Transverse colon (tissue), 4 donors: Measurements from ENCODE around the gene KY. TPM values are rescaled to one million over a fixed set of nuclear protein-coding genes. Genes with fewer than 3 reads are reported as not detected.

Source experiments
- DNase-seq: peaks from one replicate; pipeline ENCODE4 v3.0.0-alpha.2; 2019
- H3K27ac ChIP-seq, 4 donors: fragments of 200-600 bp; sonication (generic); 2 replicates each; pipeline ENCODE4 v1.5.1; 2016 to 2018; ENCODE audit warnings: inconsistent platforms in 4 of 4
- H3K27me3 ChIP-seq: fragments of 200-600 bp; sonication (generic); 2 replicates; pipeline ENCODE4 v1.5.1; 2017; ENCODE audit warnings: inconsistent platforms
- H3K36me3 ChIP-seq, 4 donors: fragments of 200-600 bp; sonication (generic); 2 replicates each; pipeline ENCODE4 v1.5.1; 2017 to 2019; ENCODE audit warnings: inconsistent platforms in 4 of 4
- H3K4me1 ChIP-seq, 4 donors: fragments of 200-600 bp; sonication (generic); 2 replicates each; pipeline ENCODE4 v1.5.1; 2017 to 2020; ENCODE audit warnings: inconsistent platforms in 4 of 4
- H3K4me3 ChIP-seq, 4 donors: fragments of 200-600 bp; sonication (generic); 1 replicate in 1 of 4; 2 replicates in 3 of 4; pipeline versions ENCODE4 v1.5.1 to v1.6.1; 2017 to 2019; ENCODE audit warnings: inconsistent platforms in 4 of 4
- H3K9me3 ChIP-seq, 2 donors: fragments of 200-600 bp; sonication (generic); 2 replicates each; pipeline ENCODE4 v1.5.1; 2017 to 2019; ENCODE audit warnings: inconsistent platforms in 2 of 2
- CTCF ChIP-seq, 5 experiments: fragments of 200-600 bp in 3 of 5; fragments of 450-650 bp in 2 of 5; sonication (generic) in 3 of 5; IDR thresholded peaks; 1 replicate in 2 of 5; 2 replicates in 3 of 5; pipeline ENCODE4 v1.5.1; 2016 to 2017; ENCODE audit warnings: antibody characterized with exemption in 5 of 5, inconsistent platforms in 3 of 5, mild to moderate bottlenecking in 2 of 5, moderate library complexity in 1 of 5
- EP300 ChIP-seq: sonication (generic); formaldehyde crosslinking; IDR thresholded peaks from one replicate; pipeline ENCODE4 v1.6.1; 2017; ENCODE audit warnings: antibody characterized with exemption, low read depth
- POLR2A ChIP-seq: fragments of 450-650 bp; IDR thresholded peaks from one replicate; pipeline ENCODE4 v1.6.1; 2016; ENCODE audit warnings: antibody characterized with exemption, mild to moderate bottlenecking, moderate library complexity
- POLR2AphosphoS5 ChIP-seq, 3 donors: sonication (generic); formaldehyde crosslinking; IDR thresholded peaks; one replicate each; pipeline ENCODE4 v1.6.1; 2016; ENCODE audit warnings: antibody characterized with exemption in 3 of 3
- WGBS, 2 donors: methylation state at CpG; one replicate each; pipeline ENCODE4 v1.1.5; 2018; ENCODE audit warnings: low coverage in 1 of 2; 5-methylcytosine and 5-hydroxymethylcytosine counted together
- in situ Hi-C, 4 donors: fragments of 200-750 bp; cut with MboI; loops; one replicate each; pipeline versions ENCODE4 v1.15.0 to v1.15.1; 2017; ENCODE audit warnings: low sequenced_read_pairs in 3 of 4, low pct_ligation_motif_present in 1 of 4, low pct_unique_long_range_greater_than_20kb in 1 of 4
- intact Hi-C: fragments of 100-400 bp; cut with DNase I; formaldehyde crosslinking; loops from one replicate; pipeline ENCODE4 v1.15.1; 2023; ENCODE audit warnings: low total_unique reads
- total RNA-seq, 4 donors: library from RNA; depleted of rRNA; stranded (reverse); fragments of >200 nt; gene quantifications; one replicate each; pipeline ENCODE4 v1.1.0, GENCODE V29; 2016

KY gene
- total RNA-seq, 4 donors from 2014 or later, result 0.41 TPM; not detected in 3

- H3K27ac ChIP-seq, result no peak overlapping the region
- no peak for DNase-seq
- TF ChIP-seq CTCF (IDR thresholded peaks at IDR 0.05) (no peak), EP300 (no peak), POLR2AphosphoS5 (IDR thresholded peaks at IDR 0.05) (no peak), POLR2A (no peak)
- 72% methylated on average over 2 of the region's 2 CpGs; no CpG with 5 or more reads in 1 of the 2 donors for WGBS, 2 donors
- no peak overlapping the region for H3K4me3 ChIP-seq
- intact Hi-C loops (no loop called here), in situ Hi-C loops (loop anchor here in 1 of 4 donors (25.0 kb wide), 1 partner anchor 1276 kb away; no protein-coding TSS in a partner anchor)
- H3K4me1 ChIP-seq, result no peaks in the 10 kb centered on the region
- no peaks in the 10 kb centered on the region for H3K9me3 ChIP-seq
- H3K27me3 ChIP-seq, result no peaks in the 10 kb centered on the region
- no peaks in the 10 kb centered on the region for H3K36me3 ChIP-seq
These were observed 39.3 kb downstream of the KY start for GRCh38 chr3:134611516-134611915.

GRCh38 chr3:134610432-134611385, 40.1 kb downstream of the KY start:
- Histone ChIP-seq H3K9me3 (no peaks in the 10 kb centered on the region), H3K4me3 (no peak overlapping the region), H3K36me3 (no peaks in the 10 kb centered on the region), H3K27ac (no peak overlapping the region), H3K4me1 (no peaks in the 10 kb centered on the region), H3K27me3 (no peaks in the 10 kb centered on the region)
- no peak for TF ChIP-seq POLR2A
- TF ChIP-seq EP300, result no peak
- TF ChIP-seq POLR2AphosphoS5 (IDR thresholded peaks at IDR 0.05), result no peak
- TF ChIP-seq CTCF (IDR thresholded peaks at IDR 0.05), result no peak
- in situ Hi-C loops, result loop anchor here in 1 of 4 donors (25.0 kb wide), 1 partner anchor 1277 kb away; no protein-coding TSS in a partner anchor
- DNase-seq, result no peak
- intact Hi-C loops, result no loop called here
- 74% methylated on average over 10 of the region's 11 CpGs; no CpG with 5 or more reads in 1 of the 2 donors for WGBS, 2 donors

- Histone ChIP-seq H3K9me3 (no peaks in the 10 kb centered on the region), H3K4me3 (no peak overlapping the region), H3K27me3 (no peaks in the 10 kb centered on the region), H3K27ac (no peak overlapping the region), H3K4me1 (no peaks in the 10 kb centered on the region), H3K36me3 (no peaks in the 10 kb centered on the region)
- intact Hi-C loops, result loop anchor here (10.0 kb wide), 1 partner anchor 145 kb away; no protein-coding TSS in a partner anchor
- TF ChIP-seq POLR2AphosphoS5 (IDR thresholded peaks at IDR 0.05) (no peak), POLR2A (no peak), EP300 (no peak), CTCF (IDR thresholded peaks at IDR 0.05) (no peak)
- in situ Hi-C loops, result loop anchor here in 1 of 4 donors (25.0 kb wide), 1 partner anchor 1277 kb away; no protein-coding TSS in a partner anchor
- no peak for DNase-seq
- 68% methylated on average over 10 of the region's 10 CpGs; no CpG with 5 or more reads in 1 of the 2 donors for WGBS, 2 donors
These were observed 40.9 kb downstream of the KY start for GRCh38 chr3:134609821-134610431.
